ENCODE measurements around the gene IL23A.
A peak's percentile ranks its signal among the peaks of the same experiment; 100 is the strongest.

The IL23A gene

DNA sequence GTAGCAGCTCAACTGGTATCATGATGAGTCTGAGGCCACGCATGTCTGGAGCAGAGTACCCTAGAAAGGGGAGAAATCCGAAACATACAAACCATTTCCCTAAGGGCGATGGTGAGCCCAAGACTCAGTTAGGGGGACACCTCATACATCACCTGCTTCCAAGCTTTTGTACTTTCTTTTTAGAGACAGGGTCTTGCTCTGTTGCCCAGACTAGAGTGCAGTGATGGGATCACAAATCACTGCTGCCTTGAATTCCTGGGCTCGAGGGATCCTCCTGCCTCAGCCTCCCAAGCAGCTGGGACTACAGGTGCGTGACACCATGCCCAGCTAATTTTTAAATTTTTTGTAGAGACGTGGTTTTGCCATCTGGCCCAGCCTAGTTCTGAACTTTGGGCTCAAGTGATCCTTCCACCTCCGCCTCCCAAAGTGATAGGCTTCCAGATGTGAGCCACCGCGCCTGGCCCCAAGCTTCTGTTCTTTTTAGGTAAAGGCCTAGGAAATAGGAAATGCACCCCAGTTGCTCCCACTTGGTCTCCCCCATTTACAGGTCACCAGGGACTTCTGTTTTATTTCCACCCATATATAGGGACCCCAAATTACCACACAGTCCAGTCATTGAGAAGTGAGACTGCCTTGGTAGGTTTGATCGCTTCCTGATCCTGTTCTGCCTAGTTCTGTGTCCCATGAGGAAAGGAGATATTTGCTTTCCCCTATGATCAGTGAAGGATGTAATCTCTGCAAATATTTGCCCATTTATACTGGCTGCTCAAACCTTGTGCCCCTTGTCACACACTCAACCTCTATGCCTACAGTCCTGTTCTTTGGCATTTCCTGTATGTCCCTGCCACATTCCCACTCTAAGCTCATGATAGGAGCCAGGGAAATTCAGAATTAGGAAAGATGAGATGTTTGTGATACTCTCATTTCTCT lies 23.7 kb downstream of the IL23A start, which contains the start of gene APOF:
Gene APOF, minus strand, starts transcription at position 728 of the 930 bp plus-strand sequence. Its CDS starts 112 bp downstream, at position 616.
- no peak for DNase-seq (ENCODE audit: low read depth)
- no peak within 1 kb of the TSS for H3K4me3 ChIP-seq (ENCODE audit: low read length)
- TF ChIP-seq, protein P1, sequence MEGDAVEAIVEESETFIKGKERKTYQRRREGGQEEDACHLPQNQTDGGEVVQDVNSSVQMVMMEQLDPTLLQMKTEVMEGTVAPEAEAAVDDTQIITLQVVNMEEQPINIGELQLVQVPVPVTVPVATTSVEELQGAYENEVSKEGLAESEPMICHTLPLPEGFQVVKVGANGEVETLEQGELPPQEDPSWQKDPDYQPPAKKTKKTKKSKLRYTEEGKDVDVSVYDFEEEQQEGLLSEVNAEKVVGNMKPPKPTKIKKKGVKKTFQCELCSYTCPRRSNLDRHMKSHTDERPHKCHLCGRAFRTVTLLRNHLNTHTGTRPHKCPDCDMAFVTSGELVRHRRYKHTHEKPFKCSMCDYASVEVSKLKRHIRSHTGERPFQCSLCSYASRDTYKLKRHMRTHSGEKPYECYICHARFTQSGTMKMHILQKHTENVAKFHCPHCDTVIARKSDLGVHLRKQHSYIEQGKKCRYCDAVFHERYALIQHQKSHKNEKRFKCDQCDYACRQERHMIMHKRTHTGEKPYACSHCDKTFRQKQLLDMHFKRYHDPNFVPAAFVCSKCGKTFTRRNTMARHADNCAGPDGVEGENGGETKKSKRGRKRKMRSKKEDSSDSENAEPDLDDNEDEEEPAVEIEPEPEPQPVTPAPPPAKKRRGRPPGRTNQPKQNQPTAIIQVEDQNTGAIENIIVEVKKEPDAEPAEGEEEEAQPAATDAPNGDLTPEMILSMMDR (IDR thresholded peaks at IDR 0.05; ENCODE audit: insufficient read depth, low read depth, low read length, missing control alignments): no peak

DNA sequence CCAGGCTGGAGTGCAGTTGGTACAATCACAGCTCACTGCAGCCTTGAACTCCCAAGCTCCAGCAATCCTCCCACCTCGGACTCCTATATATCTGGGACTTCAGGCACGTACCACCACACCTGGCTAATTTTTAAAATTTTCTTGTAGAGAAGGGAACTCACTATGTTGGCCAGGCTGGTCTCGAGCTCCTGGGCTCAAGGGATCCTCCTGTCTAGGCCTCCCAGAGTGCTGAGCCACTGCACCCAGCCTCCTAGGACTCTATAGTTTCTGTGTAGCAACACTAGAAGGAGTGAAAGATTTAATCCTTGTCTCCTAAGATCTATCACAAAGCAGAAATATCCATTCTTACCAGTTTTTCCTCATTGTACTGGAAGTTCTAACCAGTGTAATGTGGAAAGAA lies 28.3 kb downstream of the IL23A start:
- DNase-seq (ENCODE audit: low read depth): no peak
- TF ChIP-seq, protein P1 (IDR thresholded peaks at IDR 0.05; ENCODE audit: insufficient read depth, low read depth, low read length, missing control alignments): no peak
- H3K4me3 ChIP-seq (ENCODE audit: low read length): no peak overlapping the region

DNA sequence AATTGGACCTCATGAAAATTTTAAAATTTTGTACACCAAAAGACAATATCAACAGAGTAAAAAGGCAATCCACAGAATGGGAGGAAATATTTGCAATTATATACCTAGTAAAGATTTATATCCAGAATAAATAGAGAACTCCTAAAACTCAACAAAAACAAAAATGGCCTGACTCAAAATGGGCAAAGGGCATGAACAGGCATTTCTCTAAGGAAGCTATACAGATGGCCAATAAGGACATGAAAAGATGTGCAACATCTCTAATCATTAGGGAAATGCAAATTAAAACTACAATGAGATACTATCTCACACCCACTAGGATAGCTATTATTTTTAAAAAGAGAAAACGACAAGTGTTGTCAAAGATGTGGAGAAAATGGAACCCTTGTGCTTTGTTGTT lies 34.8 kb downstream of the IL23A start:
- no peak for DNase-seq (ENCODE audit: low read depth)
- TF ChIP-seq, protein P1 (IDR thresholded peaks at IDR 0.05; ENCODE audit: insufficient read depth, low read depth, low read length, missing control alignments): no peak
- H3K4me3 ChIP-seq (ENCODE audit: low read length): no peak overlapping the region

DNA sequence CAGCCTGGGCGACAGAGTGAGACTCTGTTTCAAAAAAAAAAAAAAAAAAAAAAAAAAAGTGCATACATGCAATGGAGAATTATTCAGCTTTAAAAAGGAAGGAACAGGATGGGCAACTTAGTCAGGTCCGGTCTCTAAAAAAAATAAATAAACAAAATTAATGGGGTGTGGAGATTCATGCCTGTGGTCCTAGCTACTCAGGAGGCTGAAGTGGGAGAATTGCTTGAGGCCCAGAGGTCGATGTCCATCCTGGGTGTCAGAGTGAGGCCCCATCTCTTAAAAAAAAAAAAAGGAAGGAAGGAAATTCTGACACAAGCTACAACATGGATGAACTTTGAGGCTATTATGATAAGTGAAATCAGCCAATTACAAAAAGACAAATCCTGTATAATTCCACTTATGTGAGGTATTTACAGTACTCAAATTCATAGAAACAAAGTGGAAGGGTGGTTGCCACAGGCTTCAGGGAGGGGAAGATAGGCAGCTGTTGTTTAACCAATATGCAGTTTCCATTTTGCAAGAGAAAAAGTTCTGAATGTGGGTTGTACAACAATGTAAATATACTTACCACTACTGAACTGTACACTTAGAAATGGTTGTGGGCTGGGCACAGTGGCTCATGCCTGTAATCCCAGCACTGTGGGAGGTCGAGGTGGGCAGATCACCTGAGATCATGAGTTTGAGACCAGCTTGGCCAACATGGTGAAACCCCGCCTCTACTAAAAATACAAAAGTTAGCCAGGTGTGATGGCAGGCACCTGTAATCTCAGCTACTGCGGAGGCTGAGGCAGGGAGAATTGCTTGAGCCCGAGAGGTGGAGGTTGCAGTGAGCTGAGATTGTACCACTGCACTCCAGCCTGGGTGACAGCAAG lies 36.3 kb downstream of the IL23A start:
- DNase-seq (ENCODE audit: low read depth): no peak
- TF ChIP-seq, protein P1 (IDR thresholded peaks at IDR 0.05; ENCODE audit: insufficient read depth, low read depth, low read length, missing control alignments): no peak
- H3K4me3 ChIP-seq (ENCODE audit: low read length): no peak overlapping the region

DNA sequence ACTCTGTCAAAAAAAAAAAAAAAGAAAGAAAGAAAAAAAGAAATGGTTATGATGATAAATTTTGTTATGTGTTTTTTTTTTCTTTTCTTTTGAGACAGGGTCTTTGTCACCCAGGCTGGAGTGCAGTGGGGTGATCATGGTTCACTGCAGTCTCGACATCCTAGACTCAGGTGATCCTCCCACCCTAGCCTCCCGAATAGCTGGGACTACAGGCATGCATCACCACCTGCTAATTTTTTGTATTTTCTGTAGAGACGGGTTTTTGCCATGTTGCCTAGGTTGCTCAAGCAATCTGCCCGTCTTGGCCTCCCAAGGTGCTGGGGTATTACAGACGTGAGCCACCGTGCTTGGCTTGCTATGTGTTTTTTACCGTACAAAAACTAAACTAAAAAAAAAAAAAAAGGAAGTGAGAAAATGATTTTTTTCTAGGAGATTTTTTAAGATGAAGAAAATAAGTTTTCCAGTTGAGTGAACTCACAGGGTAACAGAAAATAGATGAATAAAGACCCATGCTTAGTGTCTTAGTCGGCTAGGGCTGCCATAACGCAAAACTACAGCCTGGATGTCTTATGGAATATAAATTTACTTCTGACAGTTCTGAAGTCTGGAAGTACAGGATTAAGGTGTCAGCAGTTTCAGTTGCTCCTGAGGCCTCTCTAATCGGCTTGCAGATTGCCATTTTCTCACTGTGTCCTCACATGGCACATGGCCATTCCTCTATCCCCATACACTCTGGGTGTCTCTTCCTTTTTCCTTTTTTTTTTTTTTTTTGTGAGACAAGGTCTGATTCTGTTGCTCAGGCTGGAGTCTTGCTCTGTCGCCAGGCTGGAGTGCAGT lies 37.1 kb downstream of the IL23A start:
- TF ChIP-seq, protein P1 (IDR thresholded peaks at IDR 0.05; ENCODE audit: insufficient read depth, low read depth, low read length, missing control alignments): no peak
- DNase-seq (ENCODE audit: low read depth): no peak
- no peak overlapping the region for H3K4me3 ChIP-seq (ENCODE audit: low read length)

DNA sequence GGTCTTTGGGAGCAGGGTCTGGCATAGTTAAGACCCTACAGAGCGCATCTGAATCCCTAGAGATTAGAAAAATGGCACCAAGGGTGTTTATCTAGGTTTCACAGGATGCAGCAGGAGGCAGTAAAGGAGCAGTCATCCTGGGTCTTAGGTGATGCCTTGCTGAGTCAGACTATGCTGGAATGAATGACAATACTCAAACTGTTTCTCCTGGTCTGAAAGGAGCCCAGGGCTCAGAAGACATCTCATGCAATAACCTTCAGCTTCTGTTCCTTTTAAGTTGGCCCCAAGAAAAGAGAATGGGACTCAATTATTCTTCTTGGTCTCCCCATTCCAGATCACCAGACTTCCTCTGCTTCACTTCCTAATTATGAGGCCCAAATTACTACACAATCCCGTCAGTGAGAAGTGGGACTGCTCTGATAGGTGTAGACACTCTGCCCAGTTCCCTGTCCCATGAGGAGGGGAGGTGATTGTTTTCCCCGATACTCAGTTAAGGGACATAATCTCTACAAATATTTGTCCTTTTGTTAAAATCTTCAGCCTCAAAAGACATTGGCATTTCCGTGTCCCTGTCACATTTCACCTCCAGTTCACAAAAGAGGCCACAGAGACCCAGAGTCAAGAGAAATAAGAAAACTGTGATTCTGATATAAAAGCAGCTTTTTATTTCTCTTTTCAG lies 38.8 kb downstream of the IL23A start:
- H3K4me3 ChIP-seq (ENCODE audit: low read length): no peak overlapping the region
- peak; percentile 77 for DNase-seq (ENCODE audit: low read depth)
- TF ChIP-seq, protein P1 (IDR thresholded peaks at IDR 0.05; ENCODE audit: insufficient read depth, low read depth, low read length, missing control alignments): peak; percentile 39
